ENCODE results near the gene ALAS2. TPM values are rescaled to one million over a fixed set of nuclear protein-coding genes. Genes with fewer than 3 reads are reported as not detected.

Gene ALAS2
- not detected in 2 replicates for total RNA-seq

DNA sequence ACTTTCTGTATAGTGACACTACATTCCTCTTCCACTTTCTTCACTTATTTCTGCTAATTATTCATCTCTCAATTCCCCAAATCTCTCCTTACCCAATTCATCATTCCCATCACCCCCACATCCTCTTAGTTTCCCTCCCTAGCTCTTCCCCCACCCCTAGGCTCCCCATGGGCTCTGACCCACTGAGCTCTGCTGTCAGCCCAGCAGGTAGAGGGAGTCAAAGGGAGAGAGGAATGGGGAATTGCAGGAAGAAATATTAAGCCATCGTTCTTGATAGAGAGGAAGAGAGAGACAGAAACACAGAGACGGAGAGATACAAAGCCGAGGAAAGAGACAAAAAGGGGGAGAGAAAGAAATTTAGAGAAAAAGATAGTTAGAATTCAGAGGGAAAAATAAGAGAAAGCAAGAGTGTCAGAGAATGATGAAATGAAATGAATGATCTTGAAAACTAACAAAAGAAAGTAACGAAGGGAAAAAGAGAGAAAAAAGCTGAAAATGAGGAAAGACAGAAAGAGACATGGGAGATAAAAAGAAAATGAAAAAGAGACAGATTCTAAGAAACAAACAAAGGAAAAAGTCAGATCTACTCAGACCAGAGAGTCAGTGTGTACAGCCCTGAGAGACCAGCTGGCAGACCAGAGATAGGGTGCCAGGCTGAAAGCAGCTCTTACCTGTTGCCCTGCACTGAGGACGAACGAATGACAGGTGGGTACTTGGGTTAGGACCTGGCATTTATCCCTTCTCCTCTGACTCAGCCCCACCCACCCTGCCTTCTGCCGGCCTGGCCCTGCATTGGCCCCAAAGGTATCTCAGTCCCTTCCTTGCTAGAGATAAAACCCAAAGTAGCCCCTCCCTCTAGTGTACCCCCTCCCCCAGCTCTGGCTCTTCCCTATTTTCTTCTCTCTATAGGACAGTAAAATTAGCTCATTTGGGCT lies at the start of gene ALAS2:
Gene ALAS2, minus strand, starts transcription at position 707 of the 935 bp plus-strand sequence. CDS start 4,977 bp downstream, outside the sequence.

DNA sequence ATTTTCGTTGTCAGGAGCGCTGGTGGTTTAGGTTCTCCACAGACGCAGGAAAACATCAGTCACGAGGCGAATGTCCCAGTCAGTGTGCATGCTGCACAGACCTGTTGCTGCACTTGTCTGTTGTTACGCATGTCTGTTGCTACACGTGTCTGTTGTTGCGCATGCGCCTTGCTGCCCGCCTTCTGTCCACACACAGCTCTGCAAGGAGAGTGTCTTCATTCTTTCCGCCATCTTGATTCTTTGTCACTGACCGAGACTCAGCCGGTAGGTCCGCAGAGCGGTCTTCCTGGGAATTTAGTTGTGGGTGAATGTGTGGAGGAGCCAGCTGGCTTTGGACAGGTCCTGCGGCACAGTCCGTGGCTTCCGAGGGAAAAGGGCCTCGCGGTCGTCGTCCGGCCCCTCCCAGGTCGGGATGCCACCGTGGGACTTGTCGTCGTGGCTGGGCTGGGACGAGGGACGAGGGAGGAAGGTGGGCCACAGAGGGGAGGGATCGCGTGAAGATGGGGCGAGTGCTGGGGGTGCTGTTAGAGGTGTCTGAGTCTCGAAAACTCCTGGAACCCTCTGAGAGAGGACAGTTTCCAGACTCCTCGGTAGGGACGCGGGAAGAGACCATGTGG lies 44.2 kb upstream of the ALAS2 start, which contains the start of gene PAGE2B:
Gene PAGE2B, plus strand, starts transcription at position 180 of the 617 bp plus-strand sequence. CDS start 1,012 bp downstream, outside the sequence.

DNA sequence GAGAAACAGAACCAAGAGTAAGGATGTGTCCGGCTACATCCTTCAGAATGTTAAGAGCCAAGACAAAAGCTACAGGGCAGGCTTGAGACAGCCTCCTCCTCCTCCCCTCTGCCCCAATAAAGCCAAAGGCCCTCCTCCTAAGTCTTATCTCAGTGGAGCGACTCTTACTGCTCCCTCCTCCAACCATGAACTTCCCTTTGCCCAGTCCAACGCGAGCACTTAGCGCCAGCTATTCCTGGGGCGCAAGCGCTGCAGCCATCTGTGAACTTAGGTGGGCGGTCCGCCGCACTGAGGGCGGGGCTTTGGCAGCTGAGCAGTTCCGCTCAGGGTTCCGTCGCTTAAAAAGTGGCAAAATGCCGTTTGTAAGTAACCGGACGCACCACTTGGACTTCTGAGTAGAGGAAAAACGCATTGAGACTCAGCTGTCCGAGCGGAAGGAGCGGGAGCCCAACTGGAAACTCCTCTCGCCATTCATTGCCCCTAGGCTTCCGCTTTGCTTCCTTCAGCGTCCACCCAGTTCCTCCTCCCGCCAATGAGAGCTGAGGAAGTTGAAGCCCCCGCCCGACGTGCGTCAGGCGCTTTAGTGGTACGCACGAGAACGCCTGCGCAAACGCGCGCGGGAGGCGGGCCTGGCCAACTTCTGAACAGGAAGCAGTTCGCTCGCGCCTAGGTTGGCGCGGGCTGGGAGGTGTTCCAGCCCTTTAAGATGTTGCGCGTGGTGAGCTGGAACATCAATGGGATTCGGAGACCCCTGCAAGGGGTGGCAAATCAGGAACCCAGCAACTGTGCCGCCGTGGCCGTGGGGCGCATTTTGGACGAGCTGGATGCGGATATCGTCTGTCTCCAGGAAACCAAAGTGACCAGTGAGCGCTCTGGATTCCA lies 30.8 kb downstream of the ALAS2 start, which contains the start of gene APEX2:
Gene APEX2, plus strand, starts transcription at position 647 of the 882 bp plus-strand sequence. Its CDS starts 60 bp downstream, at position 707.

DNA sequence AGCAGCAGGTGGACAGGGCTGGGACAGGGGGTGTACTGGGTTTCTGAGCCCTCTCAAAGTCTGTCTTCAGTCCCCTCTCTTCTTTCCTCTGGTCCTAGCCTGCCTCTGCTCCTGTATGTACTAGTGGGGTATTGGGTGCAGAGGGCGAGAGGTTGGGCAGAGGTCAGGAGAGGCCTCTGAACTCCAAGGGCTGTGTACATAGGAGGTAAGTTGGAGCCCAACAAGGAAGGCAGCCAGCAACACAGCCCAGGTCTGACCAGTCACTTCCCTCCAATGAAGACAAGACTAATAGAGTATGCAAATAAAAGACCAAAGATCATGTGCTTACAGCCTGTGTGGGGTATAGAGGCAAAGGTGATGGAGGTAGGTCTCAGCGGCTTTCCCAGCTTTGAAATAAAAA lies 36.7 kb downstream of the ALAS2 start, which contains the start of gene PFKFB1:
Gene PFKFB1, minus strand, starts transcription at position 90 of the 400 bp plus-strand sequence. CDS start 181 bp downstream, outside the sequence.

Other genes with a start within 250 kb of the ALAS2 start
- not detected in 2 replicates for gene ITIH6, start 232.7 kb downstream of the ALAS2 start, total RNA-seq
- gene MAGED2, start 223.2 kb downstream of the ALAS2 start, total RNA-seq, result 194 and 218 TPM in 2 replicates
- gene TRO, start 110.2 kb downstream of the ALAS2 start, total RNA-seq, result 7.7 and 14.0 TPM in 2 replicates
- gene PFKFB1, start 36.8 kb downstream of the ALAS2 start, total RNA-seq, result under 0.01 TPM in 1 of 2 replicates, not detected in the other
- gene APEX2, start 30.6 kb downstream of the ALAS2 start, total RNA-seq, result 3.6 and 4.0 TPM in 2 replicates
- gene PAGE2B, start 44.1 kb upstream of the ALAS2 start, total RNA-seq, result 0.28 TPM in 1 of 2 replicates, not detected in the other
- 0.71 TPM in 1 of 2 replicates, not detected in the other for gene PAGE2, start 58.0 kb upstream of the ALAS2 start, total RNA-seq
- gene PAGE5, start 189.4 kb upstream of the ALAS2 start, total RNA-seq, result 1.0 and 1.4 TPM in 2 replicates
- not detected in 2 replicates for gene PAGE3, start 233.9 kb upstream of the ALAS2 start, total RNA-seq

Measured in smooth muscle cell of bladder (primary cell).